Neural cell (in vitro differentiated cells): Measurements from ENCODE around the gene EXOC4.

Source experiments
- CTCF ChIP-seq: fragments of 450-650 bp; IDR thresholded peaks from 2 replicates; pipeline ENCODE4 v1.5.1; 2014; ENCODE audit warnings: antibody characterized with exemption, mild to moderate bottlenecking, moderate library complexity; ENCODE audit not compliant: poor library complexity, severe bottlenecking
- EZH2 ChIP-seq: fragments of 200-600, 300-800 bp; shearing (Covaris generic), sonication (generic); IDR thresholded peaks from 2 replicates; pipeline ENCODE4 v1.6.1; 2014; ENCODE audit warnings: antibody characterized with exemption, low read length, borderline replicate concordance, mild to moderate bottlenecking; ENCODE audit not compliant: insufficient read depth, poor library complexity, severe bottlenecking
- MXI1 ChIP-seq: fragments of 450-650 bp; conservative IDR thresholded peaks from 2 replicates; pipeline ENCODE4 v1.6.1; 2014; ENCODE audit warnings: antibody characterized with exemption, mild to moderate bottlenecking; ENCODE audit not compliant: poor library complexity, severe bottlenecking
- POLR2AphosphoS5 ChIP-seq: IDR thresholded peaks from 2 replicates; pipeline ENCODE4 v1.6.1; 2012
- RAD21 ChIP-seq: fragments of 450-650 bp; conservative IDR thresholded peaks from 2 replicates; pipeline ENCODE4 v1.6.1; 2014; ENCODE audit warnings: antibody characterized with exemption, mild to moderate bottlenecking, moderate library complexity
- REST ChIP-seq: IDR thresholded peaks from 2 replicates; pipeline ENCODE4 v1.6.1; 2012; ENCODE audit warnings: borderline replicate concordance
- TAF1 ChIP-seq: IDR thresholded peaks from 2 replicates; pipeline ENCODE4 v1.6.1; 2012; ENCODE audit warnings: low read depth

- TF ChIP-seq CTCF (no peak), RAD21 (no peak), EZH2 (no peak), TAF1 (no peak), MXI1 (no peak), POLR2AphosphoS5 (peak; percentile 34), REST (no peak)
Measured at GRCh38 chr7:133391206-133391605, 138.3 kb downstream of the EXOC4 start.
